Central memory CD8-positive, alpha-beta T cell (primary cell): ENCODE data around the gene ETAA1.

Experiments used
- ATAC-seq: fragments of 150-1000 bp; cut with Tn5 transposase; replicated peaks from 2 replicates; pipeline ENCODE4 v1.10.0; 2022; ENCODE audit warnings: mild to moderate bottlenecking, moderate FRiP score, moderate number of reproducible peaks; ENCODE audit not compliant: poor library complexity, severe bottlenecking; ENCODE audit errors: extremely low read depth
- DNase-seq, 2 donors: peaks; one replicate each; pipeline ENCODE4 v3.0.0; 2021; ENCODE audit warnings: low spot score in 2 of 2
- H3K27ac Mint-ChIP-seq: one replicate; pipeline ENCODE4 v1.8.0; 2022; ENCODE audit warnings: low read depth, mild to moderate bottlenecking, moderate library complexity, mixed read lengths
- H3K27me3 Mint-ChIP-seq: one replicate; pipeline ENCODE4 v1.8.0; 2022; ENCODE audit warnings: mixed read lengths
- H3K36me3 Mint-ChIP-seq: one replicate; pipeline ENCODE4 v1.8.0; 2022; ENCODE audit warnings: mild to moderate bottlenecking, moderate library complexity, mixed read lengths; ENCODE audit not compliant: insufficient read depth
- H3K4me1 Mint-ChIP-seq: one replicate; pipeline ENCODE4 v1.8.0; 2022; ENCODE audit warnings: mixed read lengths
- H3K4me3 Mint-ChIP-seq: one replicate; pipeline ENCODE4 v1.8.0; 2022; ENCODE audit warnings: mild to moderate bottlenecking, moderate library complexity, mixed read lengths
- H3K9me3 Mint-ChIP-seq: one replicate; pipeline ENCODE4 v1.8.0; 2022; ENCODE audit warnings: mixed read lengths

ETAA1 gene

GRCh38 chr2:67399831-67400489 is 2.8 kb downstream of the ETAA1 start:
- H3K36me3 Mint-ChIP-seq, result peaks cover 25% of the 10 kb centered on the region
- H3K27me3 Mint-ChIP-seq, result no peaks in the 10 kb centered on the region
- no peak overlapping the region for H3K4me3 Mint-ChIP-seq
- H3K4me1 Mint-ChIP-seq, result peaks cover 19% of the 10 kb centered on the region
- DNase-seq (no peak), ATAC-seq (no peak)
- no peak overlapping the region for H3K27ac Mint-ChIP-seq
- no peaks in the 10 kb centered on the region for H3K9me3 Mint-ChIP-seq

DNA sequence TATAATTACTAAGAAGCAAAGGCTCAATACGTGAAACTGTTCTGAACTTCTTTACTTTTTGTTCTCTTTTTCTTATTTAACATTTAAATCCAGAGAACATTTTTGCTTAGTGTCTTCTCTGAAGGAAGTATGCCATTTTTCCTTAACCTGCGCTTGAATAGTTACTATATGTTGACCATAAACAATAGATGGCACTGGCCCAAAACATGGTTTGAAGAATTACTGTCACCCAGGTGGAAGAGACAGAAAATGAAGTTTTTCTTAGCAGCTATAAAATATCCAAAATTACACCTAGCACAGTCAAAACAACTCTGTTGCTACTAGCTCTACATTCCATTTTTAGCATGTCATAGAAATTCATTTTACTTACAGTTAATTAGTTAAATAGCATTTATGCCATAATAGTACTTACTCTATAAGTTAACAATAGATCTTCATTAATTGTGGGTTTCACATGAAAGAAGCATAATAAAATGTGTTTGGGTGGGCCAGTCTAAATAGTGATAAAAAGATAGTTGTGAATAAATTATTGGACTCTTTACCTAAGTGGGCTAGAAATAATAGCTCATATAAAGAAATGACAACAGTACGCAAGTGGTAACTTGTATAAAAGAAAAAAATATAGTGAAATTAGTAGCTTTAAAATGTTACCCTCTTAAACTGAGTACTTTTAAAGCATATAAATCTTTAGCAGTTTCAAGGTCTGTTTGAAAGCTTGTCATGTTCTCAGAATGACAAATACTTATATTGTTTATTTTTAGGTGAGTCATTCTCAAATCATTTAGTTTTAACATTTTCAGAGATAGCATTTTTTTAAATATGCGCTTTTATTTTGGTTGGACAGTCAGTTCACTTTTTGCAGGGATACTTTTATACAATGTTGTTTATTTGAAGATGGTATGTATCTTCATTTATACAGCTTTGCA is 3.7 kb downstream of the ETAA1 start:
- Mint-ChIP-seq H3K27me3 (no peaks in the 10 kb centered on the region), H3K4me1 (peaks cover 22% of the 10 kb centered on the region), H3K4me3 (no peak overlapping the region), H3K36me3 (peaks cover 26% of the 10 kb centered on the region), H3K27ac (no peak overlapping the region), H3K9me3 (no peaks in the 10 kb centered on the region)
- ATAC-seq (no peak), DNase-seq (no peak)

DNA sequence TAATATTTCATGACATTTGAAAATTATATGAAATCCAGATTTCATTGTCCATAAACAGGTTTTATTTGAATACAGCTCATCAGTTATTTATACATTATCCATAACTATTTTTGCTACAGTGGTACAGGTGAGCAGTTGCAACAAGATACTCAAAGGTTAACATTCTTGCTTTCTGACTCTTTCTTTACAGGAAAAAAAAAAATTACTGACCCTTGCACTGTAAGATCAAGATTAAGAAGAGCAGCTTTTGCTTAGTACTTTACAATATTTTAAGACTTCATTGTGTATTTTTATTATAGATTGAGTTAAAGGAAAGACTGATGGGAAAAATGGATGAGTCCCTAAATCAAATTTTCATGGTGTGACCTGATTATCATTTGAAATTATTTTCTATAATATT is 11.2 kb downstream of the ETAA1 start:
- DNase-seq (no peak), ATAC-seq (no peak)
- Mint-ChIP-seq H3K4me3 (no peak overlapping the region), H3K4me1 (peaks cover 14% of the 10 kb centered on the region), H3K27me3 (no peaks in the 10 kb centered on the region), H3K27ac (no peak overlapping the region), H3K9me3 (no peaks in the 10 kb centered on the region), H3K36me3 (peaks cover 21% of the 10 kb centered on the region)

GRCh38 chr2:67412424-67412823 is 15.3 kb downstream of the ETAA1 start:
- Mint-ChIP-seq H3K27ac (no peak overlapping the region), H3K27me3 (no peaks in the 10 kb centered on the region), H3K9me3 (no peaks in the 10 kb centered on the region), H3K36me3 (peaks cover 5% of the 10 kb centered on the region), H3K4me3 (no peak overlapping the region), H3K4me1 (no peaks in the 10 kb centered on the region)
- no peak for DNase-seq
- no peak for ATAC-seq

GRCh38 chr2:67414867-67415266 is 17.7 kb downstream of the ETAA1 start:
- Mint-ChIP-seq H3K36me3 (no peaks in the 10 kb centered on the region), H3K4me3 (no peak overlapping the region), H3K4me1 (no peaks in the 10 kb centered on the region), H3K9me3 (no peaks in the 10 kb centered on the region), H3K27ac (no peak overlapping the region), H3K27me3 (no peaks in the 10 kb centered on the region)
- DNase-seq, result no peak
- no peak for ATAC-seq

DNA sequence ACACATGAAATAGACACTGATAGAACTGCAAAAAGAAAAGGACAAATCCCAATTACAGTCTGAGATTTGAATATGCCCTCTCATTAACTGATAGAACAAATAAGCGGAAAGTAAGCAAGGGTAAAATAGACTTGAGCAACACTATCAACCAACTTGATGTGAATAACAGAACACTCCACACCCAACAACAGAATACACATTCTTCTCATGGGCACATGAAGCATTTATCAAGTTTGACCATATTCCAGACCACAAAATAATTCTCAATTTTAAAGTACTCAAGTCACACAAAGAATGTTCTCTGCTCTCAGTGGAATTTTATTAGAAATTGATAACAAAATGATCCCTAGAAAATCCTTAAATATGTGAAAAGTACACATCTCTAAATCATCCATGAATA is 19.0 kb downstream of the ETAA1 start:
- no peak for ATAC-seq
- Mint-ChIP-seq H3K36me3 (no peaks in the 10 kb centered on the region), H3K27me3 (no peaks in the 10 kb centered on the region), H3K4me1 (no peaks in the 10 kb centered on the region), H3K27ac (no peak overlapping the region), H3K9me3 (no peaks in the 10 kb centered on the region), H3K4me3 (no peak overlapping the region)
- no peak for DNase-seq

- DNase-seq (no peak), ATAC-seq (no peak)
- Mint-ChIP-seq H3K9me3 (peaks cover 7% of the 10 kb centered on the region), H3K4me3 (no peak overlapping the region), H3K4me1 (no peaks in the 10 kb centered on the region), H3K27me3 (no peaks in the 10 kb centered on the region), H3K27ac (no peak overlapping the region), H3K36me3 (no peaks in the 10 kb centered on the region)
Observed at GRCh38 chr2:67423489-67423888, 26.4 kb downstream of the ETAA1 start.

GRCh38 chr2:67436221-67436620 is 39.1 kb downstream of the ETAA1 start:
- no peaks in the 10 kb centered on the region for H3K4me1 Mint-ChIP-seq
- ATAC-seq (no peak), DNase-seq (no peak)
- peaks cover 78% of the 10 kb centered on the region for H3K27me3 Mint-ChIP-seq
- H3K9me3 Mint-ChIP-seq, result no peaks in the 10 kb centered on the region
- no peaks in the 10 kb centered on the region for H3K36me3 Mint-ChIP-seq
- H3K27ac Mint-ChIP-seq, result no peak overlapping the region
- H3K4me3 Mint-ChIP-seq, result no peak overlapping the region

DNA sequence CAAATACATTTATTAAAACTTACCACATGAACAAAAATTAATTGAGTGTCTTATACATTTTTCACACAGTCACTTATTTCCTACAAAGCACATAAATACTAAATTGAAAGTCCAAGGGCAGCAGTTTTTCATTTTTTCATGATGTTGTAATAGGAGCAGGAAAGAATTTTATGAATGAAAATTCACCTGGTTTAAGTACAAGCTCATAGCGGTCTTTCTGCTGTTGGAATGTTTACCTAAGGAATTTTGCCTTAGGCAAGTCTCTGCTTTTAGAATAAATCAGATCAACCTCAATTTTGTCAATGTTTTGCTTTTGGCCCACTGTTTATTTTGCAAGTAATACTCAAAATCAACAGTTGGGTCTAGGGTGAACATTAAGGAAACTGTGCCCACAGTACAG is 40.0 kb downstream of the ETAA1 start:
- H3K4me1 Mint-ChIP-seq, result no peaks in the 10 kb centered on the region
- H3K9me3 Mint-ChIP-seq, result no peaks in the 10 kb centered on the region
- H3K27ac Mint-ChIP-seq, result no peak overlapping the region
- peaks cover 76% of the 10 kb centered on the region for H3K27me3 Mint-ChIP-seq
- DNase-seq (no peak), ATAC-seq (no peak)
- no peak overlapping the region for H3K4me3 Mint-ChIP-seq
- no peaks in the 10 kb centered on the region for H3K36me3 Mint-ChIP-seq

- DNase-seq, result no peak
- Mint-ChIP-seq H3K4me1 (no peaks in the 10 kb centered on the region), H3K9me3 (no peaks in the 10 kb centered on the region), H3K36me3 (no peaks in the 10 kb centered on the region), H3K27ac (no peak overlapping the region), H3K27me3 (peaks cover 64% of the 10 kb centered on the region), H3K4me3 (no peak overlapping the region)
- no peak for ATAC-seq
Observed at GRCh38 chr2:67438337-67438736, 41.2 kb downstream of the ETAA1 start.

DNA sequence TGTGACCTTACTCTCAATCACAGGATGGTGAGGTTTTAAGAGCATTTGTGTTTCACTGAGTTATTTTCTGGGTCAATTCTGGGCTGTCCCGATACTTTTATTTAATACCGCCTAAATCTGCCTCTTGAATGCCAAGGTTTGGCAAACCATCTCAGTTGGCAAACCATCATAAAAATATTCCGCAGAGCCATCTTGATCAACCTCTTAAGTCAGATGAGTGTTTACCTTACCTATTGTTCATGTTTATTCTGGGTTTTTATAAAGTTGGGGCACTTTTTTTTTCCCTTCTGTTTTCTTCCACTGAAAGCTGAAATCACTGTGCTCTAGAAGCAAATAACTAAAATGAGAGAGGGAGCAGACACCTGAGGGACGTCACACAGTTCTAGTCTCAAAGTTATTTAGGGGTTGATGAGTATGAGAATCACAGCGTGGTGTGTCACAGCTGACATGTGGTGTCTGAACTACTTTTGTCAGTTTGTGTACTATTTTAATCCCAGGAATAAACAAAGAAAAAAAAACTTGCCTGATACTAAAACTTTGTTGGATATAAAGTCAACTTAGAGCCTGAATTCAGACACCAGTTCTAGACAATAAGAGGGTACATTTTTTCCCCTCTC is 48.6 kb downstream of the ETAA1 start:
- no peak overlapping the region for H3K27ac Mint-ChIP-seq
- H3K36me3 Mint-ChIP-seq, result no peaks in the 10 kb centered on the region
- DNase-seq (no peak), ATAC-seq (no peak)
- H3K27me3 Mint-ChIP-seq, result peaks cover 11% of the 10 kb centered on the region
- H3K4me3 Mint-ChIP-seq, result no peak overlapping the region
- no peaks in the 10 kb centered on the region for H3K4me1 Mint-ChIP-seq
- no peaks in the 10 kb centered on the region for H3K9me3 Mint-ChIP-seq

DNA sequence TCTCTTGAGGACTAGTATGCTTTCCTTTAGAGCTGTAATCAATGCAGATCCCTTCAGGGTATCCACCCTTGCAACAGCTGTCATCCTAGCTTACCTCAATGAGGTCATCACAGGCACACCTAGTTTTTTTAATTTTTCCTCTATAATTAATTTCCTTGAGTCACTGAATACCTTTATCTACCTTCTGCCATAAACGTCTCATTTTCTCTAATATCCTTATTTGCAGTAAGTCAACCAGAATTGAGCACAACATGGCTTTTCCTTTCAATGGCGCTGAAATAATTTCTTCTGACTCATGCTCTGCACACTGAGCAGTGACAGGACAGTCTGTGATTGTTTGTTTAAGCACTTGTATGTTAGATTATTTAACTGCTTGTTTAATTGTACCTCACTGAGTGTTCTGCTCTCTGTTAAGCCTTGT is 49.4 kb downstream of the ETAA1 start:
- no peaks in the 10 kb centered on the region for H3K4me1 Mint-ChIP-seq

GRCh38 chr2:67448648-67449047 is 51.5 kb downstream of the ETAA1 start:
- Mint-ChIP-seq H3K4me3 (no peak overlapping the region), H3K27ac (no peak overlapping the region), H3K9me3 (no peaks in the 10 kb centered on the region), H3K4me1 (no peaks in the 10 kb centered on the region), H3K27me3 (peaks cover 12% of the 10 kb centered on the region), H3K36me3 (no peaks in the 10 kb centered on the region)
- DNase-seq, result no peak
- no peak for ATAC-seq

More for the DNA sequence above, 49.4 kb downstream of the ETAA1 start:
- peaks cover 11% of the 10 kb centered on the region for H3K27me3 Mint-ChIP-seq
- no peaks in the 10 kb centered on the region for H3K36me3 Mint-ChIP-seq
- H3K27ac Mint-ChIP-seq, result no peak overlapping the region
- ATAC-seq (no peak), DNase-seq (no peak)
- H3K4me3 Mint-ChIP-seq, result no peak overlapping the region
- no peaks in the 10 kb centered on the region for H3K9me3 Mint-ChIP-seq
